ENCODE results near the gene FOXB1.

- TF ChIP-seq CTCF (IDR thresholded peaks at IDR 0.05) = no peak
- TF ChIP-seq POLR2AphosphoS5 (IDR thresholded peaks at IDR 0.05) = no peak
- TF ChIP-seq POLR2A (IDR thresholded peaks at IDR 0.05) = no peak
Measured at GRCh38 chr15:60049948-60050347, 45.8 kb downstream of the FOXB1 start.
